EH (cell line): ENCODE results near the gene AMOTL1.

Experiments
- DNase-seq: peaks from one replicate; pipeline ENCODE4 v3.0.0-alpha.2; 2015; ENCODE audit warnings: low read depth

AMOTL1 gene

DNA sequence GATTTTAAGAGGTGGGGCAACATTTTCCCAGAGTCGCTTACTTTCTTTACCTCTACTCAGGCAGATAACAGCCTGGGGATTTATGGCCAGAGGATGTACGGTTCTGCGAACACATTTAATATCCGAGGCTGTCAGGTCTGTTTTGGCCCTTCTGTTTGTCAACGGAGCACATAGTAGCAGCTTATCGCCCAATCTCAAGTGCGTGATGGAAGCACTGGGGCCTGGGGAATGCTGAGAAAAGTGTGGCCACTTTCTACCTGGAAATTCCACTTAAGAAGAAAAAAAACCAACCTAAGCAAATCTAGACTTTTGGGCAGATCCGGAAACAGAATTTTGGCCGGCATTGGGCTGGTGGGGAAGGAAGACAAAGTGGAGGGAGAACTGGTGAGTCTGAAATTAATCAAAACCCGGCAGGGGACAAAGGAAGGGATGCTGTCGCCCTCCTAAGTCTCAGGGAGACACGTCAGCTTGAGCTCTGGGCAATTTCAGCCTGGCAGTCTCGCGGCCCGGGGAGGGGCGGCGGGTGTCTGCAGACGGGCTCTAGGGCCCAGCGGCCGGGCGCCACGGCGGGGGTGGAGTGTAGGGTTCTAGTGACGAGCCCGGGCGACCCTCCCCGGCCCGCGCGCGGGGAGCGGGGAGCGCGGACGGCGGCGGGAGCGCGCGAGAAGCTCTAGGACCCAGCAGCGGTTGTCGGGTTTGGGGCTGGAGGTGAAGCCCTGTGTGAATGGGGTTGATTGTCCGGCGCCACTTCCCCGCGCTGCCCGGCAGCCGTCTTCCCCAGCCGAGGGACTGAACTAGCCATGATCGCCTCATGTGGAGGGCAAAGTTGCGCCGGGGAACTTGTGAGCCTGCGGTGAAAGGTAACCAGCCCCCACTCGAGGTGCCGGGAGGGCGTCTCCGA is at the start of gene AMOTL1:
Gene AMOTL1, plus strand, starts transcription at position 656 of the 901 bp plus-strand sequence. Its CDS starts 156 bp downstream, at position 812.
- DNase-seq = peak; percentile 93

- DNase-seq = no peak
These were observed 48.3 kb upstream of the AMOTL1 start for GRCh38 chr11:94719876-94720275.

GRCh38 chr11:94721565-94722292 is 46.4 kb upstream of the AMOTL1 start:
- no peak for DNase-seq

DNA sequence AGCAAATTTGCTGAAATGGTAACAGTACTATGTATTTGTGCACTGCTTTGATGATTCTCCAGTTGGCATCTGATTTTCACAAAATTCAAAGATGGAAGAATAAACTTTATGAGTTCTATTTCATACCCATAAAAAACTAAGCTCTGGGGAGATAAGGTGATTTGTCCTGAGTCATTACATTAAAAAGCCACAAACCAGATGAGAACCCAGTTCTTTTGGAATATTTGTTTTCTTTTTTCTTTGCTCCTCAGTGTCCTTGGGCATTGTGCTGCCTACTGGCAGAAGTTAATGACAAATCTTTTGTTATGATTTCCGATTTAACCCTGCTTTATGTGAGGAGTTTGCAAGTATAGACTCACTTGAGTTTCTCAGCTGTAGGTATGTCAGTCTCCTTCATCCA is 45.4 kb upstream of the AMOTL1 start:
- no peak for DNase-seq

DNA sequence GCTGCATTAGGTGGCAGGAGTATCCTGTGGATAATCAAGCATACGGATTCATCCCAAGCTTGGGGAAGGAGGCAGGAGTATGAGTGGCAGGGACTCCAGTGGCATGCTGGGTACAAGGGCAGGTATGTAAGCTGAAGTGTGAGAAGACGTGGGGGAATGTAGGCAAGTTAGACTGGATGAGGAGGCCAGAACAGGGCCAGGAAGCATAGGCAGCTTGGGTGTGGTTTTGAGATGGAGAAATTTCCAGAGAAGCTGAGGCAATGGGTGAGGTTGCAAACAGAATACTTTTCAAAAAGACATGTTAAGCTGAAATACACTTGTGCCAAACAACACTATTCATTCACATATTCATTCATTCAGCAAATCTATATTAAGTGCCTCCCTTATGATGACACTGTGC is 43.1 kb upstream of the AMOTL1 start:
- no peak for DNase-seq

DNA sequence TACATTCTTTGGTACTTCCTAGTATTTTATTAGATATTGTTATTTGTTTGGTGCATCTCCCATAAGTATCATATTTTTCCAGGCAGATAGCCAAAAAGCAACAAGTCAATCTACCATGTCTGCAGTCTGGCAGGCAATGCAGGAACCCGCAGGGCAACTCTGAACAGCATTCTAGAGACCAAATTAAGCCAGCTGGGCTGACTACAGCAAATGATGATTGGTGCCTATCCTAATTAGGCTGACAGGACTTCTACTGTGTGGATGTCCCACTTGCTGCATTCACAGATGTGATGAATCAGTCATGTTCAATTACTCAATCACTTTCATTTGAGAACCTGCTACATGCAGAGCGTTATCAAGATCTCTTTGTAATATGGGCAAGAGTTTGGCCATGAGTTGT is 40.3 kb upstream of the AMOTL1 start:
- no peak for DNase-seq

DNA sequence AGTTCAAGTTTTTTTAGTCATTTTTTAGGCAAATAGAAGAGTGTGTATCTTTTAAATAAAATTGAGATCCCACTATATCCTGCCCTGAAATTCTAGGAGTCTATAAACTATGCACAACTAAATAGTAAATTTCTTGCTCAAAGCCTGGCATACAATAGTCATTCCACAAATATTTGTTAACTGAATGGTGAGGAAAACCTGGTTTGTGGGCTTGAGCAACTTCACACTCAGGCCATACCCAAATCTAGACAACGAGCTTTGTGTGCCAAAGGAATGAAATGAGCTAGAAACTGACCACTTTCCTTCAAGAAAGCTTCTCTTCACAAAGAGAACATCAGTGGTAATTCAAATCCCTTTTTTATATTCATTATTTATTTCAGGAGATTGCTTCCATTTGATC is 39.6 kb upstream of the AMOTL1 start:
- DNase-seq = peak; percentile 62

GRCh38 chr11:94728966-94729751 is 39.0 kb upstream of the AMOTL1 start:
- no peak for DNase-seq

GRCh38 chr11:94730153-94730552 is 38.0 kb upstream of the AMOTL1 start:
- DNase-seq = peak; percentile 57

DNA sequence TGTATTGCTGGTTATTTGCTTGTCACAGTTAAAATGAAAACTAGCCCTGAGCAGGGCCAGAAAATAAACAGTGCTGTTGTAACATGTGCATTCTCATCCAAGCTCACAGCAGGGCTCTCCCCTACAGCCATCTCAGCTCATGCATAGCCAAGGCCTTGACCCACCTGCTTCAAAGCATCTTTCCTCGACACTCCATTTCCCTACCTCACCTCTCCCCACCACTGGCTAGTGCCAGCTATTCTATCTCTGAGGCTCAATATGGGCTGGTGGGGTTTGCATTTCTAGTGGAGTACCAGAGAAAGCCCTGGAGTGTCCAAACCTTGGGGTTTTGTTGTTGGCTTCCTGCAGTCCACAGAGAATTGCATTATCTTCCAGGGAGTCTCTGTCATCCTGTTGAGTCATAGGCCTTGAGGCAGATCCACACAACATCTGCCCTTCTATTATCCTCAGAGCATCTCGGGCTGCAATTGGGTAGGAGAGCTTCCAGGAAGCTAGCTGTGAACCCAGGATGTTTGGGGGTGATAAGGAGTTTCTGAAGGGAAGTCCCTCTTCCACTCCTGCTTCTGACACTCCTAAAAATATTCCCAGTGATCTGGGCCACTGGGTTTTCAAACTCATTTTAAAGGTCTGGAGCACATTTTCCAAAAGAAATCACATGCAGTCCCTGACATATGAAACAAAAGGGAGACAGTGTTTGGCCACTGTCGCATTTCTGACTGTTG is 36.1 kb upstream of the AMOTL1 start:
- DNase-seq = peak; percentile 95

GRCh38 chr11:94732617-94733281 is 35.4 kb upstream of the AMOTL1 start:
- DNase-seq = peak; percentile 88

DNA sequence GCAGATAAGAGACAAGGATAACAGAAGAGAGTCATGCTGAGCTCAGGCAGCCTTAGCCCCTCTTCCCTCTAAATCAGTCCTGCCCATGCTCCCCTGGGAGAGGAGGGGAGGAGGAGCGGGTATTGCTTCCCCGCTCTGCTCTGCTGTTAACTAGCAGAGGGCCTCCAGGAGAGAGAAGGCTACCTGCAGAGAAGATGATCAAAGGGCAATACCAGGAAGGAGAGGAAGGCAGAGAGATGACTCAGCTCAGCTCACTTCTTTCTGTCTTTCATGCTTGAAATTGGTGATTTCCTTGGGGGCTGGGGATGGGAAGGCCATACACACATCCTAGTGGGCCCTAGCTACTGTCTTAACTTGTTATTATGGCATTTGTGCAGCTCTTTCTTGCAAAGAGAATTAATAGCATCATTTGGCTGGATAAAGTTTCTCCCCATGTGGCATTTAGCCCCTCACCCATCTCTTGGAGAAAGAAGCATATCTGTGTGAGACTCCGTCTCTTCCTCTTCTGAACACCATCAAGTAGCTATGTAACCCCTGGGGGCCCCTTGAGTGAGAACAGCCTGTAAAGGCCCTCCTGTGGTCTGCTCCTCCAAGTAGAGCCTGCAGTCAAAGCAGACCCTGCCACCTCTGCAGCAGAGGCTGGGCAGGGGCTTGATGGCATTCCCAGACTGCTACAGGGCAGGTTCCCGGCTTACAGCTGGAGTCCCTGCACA is 33.4 kb upstream of the AMOTL1 start:
- DNase-seq = no peak

DNA sequence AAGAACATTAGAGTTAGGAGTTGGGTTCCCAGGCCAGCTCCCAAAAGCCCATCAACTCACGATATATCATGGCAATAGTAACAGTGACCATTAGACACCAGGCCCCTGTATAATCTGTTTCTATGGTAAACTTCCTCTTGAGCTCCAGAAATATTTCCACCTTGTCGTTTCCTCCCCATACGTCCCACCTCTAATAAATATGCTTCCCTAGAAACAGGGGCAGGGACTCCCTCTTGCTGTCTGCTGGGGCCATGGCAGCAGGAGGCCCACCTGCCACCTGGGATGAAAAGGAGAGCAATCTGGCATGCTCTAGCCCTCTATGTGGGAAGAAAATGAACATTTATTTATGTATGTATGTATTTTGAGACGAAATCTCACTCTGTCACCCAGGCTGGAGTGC is 32.2 kb upstream of the AMOTL1 start:
- DNase-seq = no peak

DNA sequence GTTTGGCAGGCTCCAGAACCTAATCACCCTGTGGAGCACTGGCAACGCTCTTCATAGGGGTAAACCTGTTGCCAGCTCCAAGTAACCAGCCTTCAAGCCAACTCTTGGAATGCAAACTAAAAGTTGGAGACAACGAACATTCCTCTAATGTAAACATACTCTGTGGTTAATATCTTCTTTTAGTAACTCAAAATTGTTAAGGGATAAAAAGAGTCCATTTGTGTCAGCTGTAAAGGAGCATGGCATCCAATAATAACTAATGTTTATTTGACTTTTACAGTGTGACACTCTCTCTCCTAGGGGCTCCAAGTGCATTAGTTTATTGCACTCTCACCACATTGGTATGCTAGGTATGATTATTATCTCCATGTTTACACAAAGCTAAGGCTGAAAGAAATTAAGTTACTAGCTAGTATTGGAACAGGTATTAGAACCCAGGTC is 31.0 kb upstream of the AMOTL1 start:
- peak; percentile 83 for DNase-seq

GRCh38 chr11:94738746-94739145 is 29.4 kb upstream of the AMOTL1 start:
- DNase-seq = no peak

GRCh38 chr11:94739331-94739730 is 28.8 kb upstream of the AMOTL1 start:
- DNase-seq = no peak

DNA sequence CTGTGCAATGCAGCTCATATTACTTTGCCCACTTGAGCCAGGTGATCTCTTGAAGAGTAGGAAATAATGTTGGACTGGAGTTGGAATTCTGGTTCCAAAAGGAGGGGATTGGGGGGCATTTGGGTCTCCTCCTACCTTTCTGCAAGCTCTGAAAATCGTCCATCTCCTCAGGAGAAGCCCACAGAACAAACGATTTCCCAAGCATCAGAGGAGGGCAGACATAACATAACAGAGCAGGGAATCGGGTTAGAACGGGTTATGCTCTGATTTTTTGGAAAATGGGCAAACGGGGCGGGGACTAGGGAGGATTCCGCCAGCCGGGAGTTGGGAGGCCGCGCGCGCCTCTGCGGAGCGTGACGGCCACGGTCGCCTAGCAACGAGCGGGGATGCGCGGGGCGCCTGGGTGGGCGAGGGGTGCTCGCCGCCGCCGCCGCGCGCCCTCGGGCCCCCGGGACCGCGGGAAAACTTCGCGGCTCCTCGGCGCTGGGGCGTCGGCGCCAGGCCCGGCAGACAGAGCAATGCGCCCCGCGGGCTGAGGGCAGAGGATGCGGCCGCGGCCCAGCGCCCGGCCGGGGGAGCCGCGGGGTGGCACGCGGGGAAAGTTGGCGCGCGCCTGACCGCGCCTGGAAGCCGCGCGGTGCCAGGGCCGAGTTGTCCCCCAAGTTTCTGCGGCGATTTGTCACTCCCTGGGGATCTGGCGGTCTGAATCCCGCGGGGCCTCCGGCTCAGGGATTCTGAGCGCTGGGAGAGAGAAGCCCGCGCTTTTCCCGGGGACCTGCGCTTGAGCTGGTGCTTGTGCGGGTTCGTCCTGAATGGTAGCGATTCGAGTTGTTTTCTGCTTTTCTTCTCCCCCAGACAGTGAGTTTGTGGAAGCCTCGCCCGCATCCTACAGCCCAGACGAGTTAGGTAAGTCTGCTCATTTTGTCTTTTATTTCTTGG is 27.8 kb upstream of the AMOTL1 start:
- peak; percentile 40 for DNase-seq

DNA sequence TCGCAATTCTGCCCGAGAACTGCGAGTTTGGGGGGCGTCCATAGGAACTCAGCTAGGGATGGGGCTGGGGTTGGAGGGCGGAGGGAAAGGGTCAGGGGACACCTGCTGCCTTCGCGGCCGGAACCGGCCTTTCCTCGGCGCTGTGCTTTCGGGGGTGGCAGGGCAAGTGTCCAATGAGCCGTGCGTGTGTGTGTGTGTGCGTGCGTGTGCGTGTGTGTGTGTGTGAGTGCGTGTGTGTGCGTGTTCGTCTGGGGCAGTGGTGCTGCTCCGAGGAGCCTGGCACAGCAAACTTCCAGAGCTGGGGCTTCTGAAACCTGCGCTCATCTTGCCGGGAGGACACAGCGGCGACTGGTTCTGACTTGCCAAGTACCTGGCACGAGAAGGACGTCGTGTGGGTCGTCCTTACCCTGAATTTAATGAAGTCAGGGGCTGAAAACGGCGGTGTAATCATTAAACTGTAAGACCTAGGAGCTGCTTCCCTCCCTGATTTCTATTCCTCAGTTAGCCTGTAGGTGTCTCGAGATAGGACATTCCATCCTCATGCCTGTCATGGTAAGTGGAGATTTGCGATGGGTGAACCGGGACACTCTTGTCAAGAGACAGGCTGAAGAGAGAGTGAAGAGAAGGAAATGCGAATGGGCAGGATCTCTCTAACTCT is 27.0 kb upstream of the AMOTL1 start:
- DNase-seq = peak; percentile 76

- no peak for DNase-seq
These were observed 25.5 kb upstream of the AMOTL1 start for GRCh38 chr11:94742665-94743064.
